BE2C (cell line): ENCODE results near the gene YEATS2.

ENCODE experiments used
- DNase-seq: peaks from one replicate; pipeline ENCODE4 v3.0.0-alpha.2; 2020
- H3K27me3 ChIP-seq: fragments of 250-450 bp; sonication (Bioruptor Pico); 2 replicates; pipeline ENCODE4 v1.5.1; 2020; ENCODE audit warnings: mild to moderate bottlenecking
- H3K36me3 ChIP-seq: fragments of 250-450 bp; sonication (Bioruptor Pico); 2 replicates; pipeline ENCODE4 v1.5.1; 2020; ENCODE audit warnings: mild to moderate bottlenecking
- H3K4me1 ChIP-seq: fragments of 250-450 bp; sonication (Bioruptor Pico); 2 replicates; pipeline ENCODE4 v1.5.1; 2020
- H3K4me3 ChIP-seq: 2 replicates; pipeline ENCODE4 v1.5.1; 2011; ENCODE audit warnings: low read depth, low read length
- H3K9me3 ChIP-seq: fragments of 250-450 bp; sonication (Bioruptor Pico); 2 replicates; pipeline ENCODE4 v1.5.1; 2020
- TF ChIP-seq, protein P1 (sequence below): IDR thresholded peaks from 2 replicates; pipeline ENCODE4 v1.5.1; 2012; ENCODE audit warnings: mild to moderate bottlenecking, low read depth, low read length

YEATS2 gene

GRCh38 chr3:183816681-183817510 is 119.3 kb downstream of the YEATS2 start:
- TF ChIP-seq, protein P1, sequence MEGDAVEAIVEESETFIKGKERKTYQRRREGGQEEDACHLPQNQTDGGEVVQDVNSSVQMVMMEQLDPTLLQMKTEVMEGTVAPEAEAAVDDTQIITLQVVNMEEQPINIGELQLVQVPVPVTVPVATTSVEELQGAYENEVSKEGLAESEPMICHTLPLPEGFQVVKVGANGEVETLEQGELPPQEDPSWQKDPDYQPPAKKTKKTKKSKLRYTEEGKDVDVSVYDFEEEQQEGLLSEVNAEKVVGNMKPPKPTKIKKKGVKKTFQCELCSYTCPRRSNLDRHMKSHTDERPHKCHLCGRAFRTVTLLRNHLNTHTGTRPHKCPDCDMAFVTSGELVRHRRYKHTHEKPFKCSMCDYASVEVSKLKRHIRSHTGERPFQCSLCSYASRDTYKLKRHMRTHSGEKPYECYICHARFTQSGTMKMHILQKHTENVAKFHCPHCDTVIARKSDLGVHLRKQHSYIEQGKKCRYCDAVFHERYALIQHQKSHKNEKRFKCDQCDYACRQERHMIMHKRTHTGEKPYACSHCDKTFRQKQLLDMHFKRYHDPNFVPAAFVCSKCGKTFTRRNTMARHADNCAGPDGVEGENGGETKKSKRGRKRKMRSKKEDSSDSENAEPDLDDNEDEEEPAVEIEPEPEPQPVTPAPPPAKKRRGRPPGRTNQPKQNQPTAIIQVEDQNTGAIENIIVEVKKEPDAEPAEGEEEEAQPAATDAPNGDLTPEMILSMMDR = no peak
- Histone ChIP-seq H3K27me3 (no peaks in the 10 kb centered on the region), H3K4me1 (no peaks in the 10 kb centered on the region), H3K36me3 (peaks cover 17% of the 10 kb centered on the region), H3K9me3 (no peaks in the 10 kb centered on the region), H3K4me3 (no peak overlapping the region)
- DNase-seq = no peak

- Histone ChIP-seq H3K27me3 (no peaks in the 10 kb centered on the region), H3K4me1 (no peaks in the 10 kb centered on the region), H3K36me3 (peaks cover 12% of the 10 kb centered on the region), H3K9me3 (no peaks in the 10 kb centered on the region), H3K4me3 (no peak overlapping the region)
- no peak for DNase-seq
- TF ChIP-seq, protein P1 = no peak
Observed at GRCh38 chr3:183817639-183818038, 120.0 kb downstream of the YEATS2 start.

DNA sequence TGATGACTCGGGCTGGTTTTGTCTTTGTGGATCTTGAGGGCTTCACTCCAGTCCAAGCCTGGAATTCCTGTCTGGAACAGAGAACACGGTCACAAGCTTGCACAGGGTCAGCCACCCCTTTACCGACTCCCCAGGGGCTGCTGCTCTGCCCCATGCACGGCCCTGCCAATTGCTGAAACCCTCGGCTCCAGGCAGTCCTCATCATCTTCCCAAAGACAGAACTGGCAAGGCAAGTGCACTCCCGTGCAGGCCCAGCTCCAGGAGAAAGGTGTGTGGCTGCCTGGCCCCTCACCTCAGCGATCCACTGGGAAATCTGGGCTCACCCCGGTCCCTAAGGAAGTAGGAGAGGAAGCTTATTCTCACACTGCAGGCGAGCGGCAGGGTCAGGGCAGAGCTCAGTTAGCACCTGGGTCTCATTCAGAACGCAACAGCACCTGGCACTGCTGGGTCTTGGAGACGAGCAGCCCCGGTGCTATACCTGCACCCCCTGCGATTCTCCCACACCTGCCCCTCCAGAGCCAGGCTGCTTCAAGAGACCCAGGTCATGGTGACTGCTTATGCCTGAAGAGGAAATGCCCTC is 120.5 kb downstream of the YEATS2 start:
- H3K9me3 ChIP-seq = no peaks in the 10 kb centered on the region
- TF ChIP-seq, protein P1 = no peak

GRCh38 chr3:183818706-183819624 is 121.4 kb downstream of the YEATS2 start:
- TF ChIP-seq, protein P1 = no peak
- H3K9me3 ChIP-seq = no peaks in the 10 kb centered on the region
- peaks cover 12% of the 10 kb centered on the region for H3K36me3 ChIP-seq
- no peak overlapping the region for H3K4me3 ChIP-seq
- no peak for DNase-seq
- peaks cover 2% of the 10 kb centered on the region; the same call in 1 of the 2 replicates for H3K4me1 ChIP-seq
- no peaks in the 10 kb centered on the region for H3K27me3 ChIP-seq

More for the DNA sequence above, 120.5 kb downstream of the YEATS2 start:
- H3K4me1 ChIP-seq = no peaks in the 10 kb centered on the region
- DNase-seq = no peak
- no peaks in the 10 kb centered on the region for H3K27me3 ChIP-seq
- H3K4me3 ChIP-seq = no peak overlapping the region
- peaks cover 12% of the 10 kb centered on the region for H3K36me3 ChIP-seq

DNA sequence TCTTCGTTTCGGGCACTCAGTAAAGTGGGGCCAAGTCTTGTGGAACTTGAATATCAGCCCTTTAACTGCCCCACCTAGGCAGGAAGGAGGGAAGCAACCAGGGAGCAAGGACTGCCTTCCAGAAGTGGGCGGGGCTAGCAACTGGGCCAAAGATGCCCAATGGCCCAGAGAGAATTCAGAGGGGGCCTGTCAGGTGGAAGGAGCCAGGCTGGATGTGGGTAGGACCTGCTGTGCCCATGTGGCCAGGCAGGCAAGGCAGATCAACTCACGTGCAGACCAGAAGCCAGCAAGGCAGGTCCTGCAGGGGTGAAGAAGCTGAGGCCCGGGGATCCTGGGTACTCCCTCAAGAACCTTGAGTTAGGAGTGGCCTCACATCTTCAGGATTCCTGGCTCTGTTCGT is 122.2 kb downstream of the YEATS2 start:
- peaks cover 6% of the 10 kb centered on the region; the same call in 1 of the 2 replicates for H3K4me1 ChIP-seq
- H3K9me3 ChIP-seq = no peaks in the 10 kb centered on the region
- DNase-seq = no peak
- TF ChIP-seq, protein P1 = no peak
- peaks cover 12% of the 10 kb centered on the region for H3K36me3 ChIP-seq
- H3K27me3 ChIP-seq = no peaks in the 10 kb centered on the region
- no peak overlapping the region for H3K4me3 ChIP-seq
